ELF-1 (cell line): ENCODE measurements around the gene CENPU.
"Not testable (repeated sequence)": the region's sequence is repeated elsewhere in the genome, so short reads cannot be mapped to it uniquely, and the experiment has no call there.

Experiments used
- DNase-seq: peaks from one replicate; pipeline ENCODE4 v3.0.0-alpha.2; 2016; ENCODE audit warnings: low read depth, low spot score

Gene CENPU

DNA sequence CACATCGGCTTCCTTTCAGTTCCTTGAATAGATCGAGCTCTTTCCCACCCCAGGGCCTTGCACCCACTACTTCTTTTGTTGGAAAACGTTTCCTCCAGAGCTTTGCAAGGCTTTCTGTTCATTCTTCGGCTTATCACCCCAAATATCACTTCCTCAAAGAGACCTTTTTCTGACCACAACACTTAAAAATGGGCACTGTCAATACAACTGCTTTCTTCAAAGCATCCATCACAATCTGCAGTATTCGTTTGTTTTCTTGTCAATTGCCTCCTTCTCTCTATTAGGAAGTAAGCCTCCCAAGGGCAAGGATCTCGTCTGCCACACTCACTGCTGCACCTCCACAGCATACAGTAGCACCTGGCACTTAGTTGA is 17.7 kb upstream of the CENPU start:
- DNase-seq, result no peak

GRCh38 chr4:184750926-184751584 is 17.2 kb upstream of the CENPU start:
- peak; percentile 27 for DNase-seq

DNA sequence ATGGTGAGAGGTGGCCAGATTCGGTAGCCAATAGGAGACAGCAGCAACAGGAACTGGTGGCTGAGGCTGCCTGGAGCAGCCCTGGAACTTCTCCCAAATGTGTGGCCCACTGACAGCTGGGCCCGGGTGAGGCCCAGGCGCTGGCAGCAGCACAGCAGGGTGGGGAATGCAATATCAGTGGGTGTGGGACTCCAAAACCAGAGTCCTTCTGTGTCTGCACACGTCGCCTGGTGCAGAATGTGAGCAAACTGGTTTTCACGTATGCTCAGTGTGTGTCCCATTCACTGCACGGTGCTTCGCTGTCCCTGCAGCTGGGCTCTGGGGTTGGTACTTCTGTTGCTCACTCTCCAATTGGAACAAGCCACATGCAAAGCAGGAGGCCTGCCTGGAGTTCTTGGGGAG is 14.4 kb upstream of the CENPU start:
- peak; percentile 77 for DNase-seq

- DNase-seq, result peak; percentile 19
These were observed 13.3 kb upstream of the CENPU start for GRCh38 chr4:184747034-184747830.

DNA sequence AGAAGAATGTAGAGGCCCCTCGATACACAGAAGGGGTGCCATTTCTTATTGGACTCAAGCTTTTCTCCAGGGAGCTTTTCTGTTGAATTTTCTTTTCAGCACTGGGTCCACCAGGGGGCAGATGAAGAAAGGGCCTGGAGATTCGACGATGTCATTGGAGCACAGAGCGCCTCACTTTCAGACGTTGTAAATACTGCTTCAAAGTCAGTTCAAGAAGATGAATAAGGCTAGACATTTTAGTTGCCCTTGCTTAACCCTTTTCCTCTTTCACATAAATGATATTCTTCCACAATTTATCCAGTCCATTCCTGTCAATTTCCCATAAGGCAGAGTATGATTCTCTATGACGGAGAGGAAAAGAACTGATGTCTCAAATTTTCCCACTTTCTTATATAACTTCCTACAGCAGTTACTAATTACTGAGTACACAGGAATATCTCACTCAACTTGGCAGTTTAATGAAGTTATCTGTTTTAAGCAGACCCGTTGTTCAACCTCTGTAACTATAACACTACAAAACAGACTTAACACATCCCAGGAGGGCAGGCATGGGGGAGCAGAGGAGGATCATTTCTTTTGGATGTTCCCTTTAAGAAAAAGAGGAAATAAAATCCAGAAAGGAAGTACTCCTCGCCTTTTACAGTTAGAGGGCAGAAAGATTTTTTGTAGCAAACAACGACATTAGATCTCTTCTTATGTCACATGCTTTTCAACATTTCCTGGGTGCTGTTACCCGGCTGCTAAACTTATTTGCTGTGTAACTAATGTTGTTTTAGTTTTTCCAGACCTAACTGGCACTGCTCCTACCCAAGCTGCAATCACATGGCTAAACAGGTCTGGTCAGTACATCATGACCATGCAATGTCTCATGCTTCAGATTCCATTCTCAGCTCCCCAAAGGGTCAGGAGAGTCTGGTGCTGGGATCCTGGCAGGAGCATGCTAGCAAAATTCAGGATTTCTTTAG is 12.2 kb upstream of the CENPU start:
- peak; percentile 71 for DNase-seq

DNA sequence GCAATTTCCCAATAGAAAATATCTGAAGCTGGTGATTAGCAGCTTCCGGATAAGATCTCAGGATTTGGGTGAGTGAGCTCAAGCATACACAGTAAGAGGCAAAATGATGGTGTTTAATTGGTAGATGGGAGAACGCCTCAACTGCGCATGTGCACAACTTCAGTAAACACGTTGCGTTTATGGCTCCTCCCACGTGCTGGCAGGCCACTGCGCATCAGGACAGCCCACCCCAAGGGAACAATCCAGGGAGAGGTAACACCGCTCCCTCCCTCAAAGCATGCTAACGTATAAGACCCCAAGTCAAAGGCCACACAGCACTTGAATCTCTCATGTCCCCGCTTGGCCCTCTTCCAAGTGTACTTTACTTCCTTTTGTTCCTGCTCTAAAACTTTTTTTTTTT is 10.3 kb upstream of the CENPU start:
- no peak for DNase-seq

GRCh38 chr4:184743650-184744049 is 9.8 kb upstream of the CENPU start:
- DNase-seq, result no peak

GRCh38 chr4:184741651-184742050 is 7.8 kb upstream of the CENPU start:
- not testable (repeated sequence) for DNase-seq

DNA sequence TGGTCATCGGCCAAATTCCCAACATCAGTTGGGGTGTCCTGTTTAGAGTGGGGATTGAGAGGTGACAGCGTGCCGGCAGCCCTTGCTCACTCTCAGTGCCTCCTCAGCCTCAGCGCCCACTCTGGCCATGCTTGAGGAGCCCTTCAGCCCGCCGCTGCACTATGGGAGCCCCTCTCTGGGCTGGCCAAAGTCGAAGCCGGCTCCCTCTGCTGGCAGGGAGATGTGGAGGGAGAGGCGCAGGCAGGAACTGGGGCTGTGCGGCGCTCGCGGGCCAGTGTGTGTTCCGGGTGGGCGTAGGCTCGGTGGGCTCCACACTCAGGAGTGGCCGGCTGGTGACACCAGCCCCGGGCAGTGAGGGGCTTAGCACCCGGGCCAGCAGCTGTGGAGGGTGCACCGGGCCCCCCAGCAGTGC is 7.1 kb upstream of the CENPU start:
- no peak for DNase-seq

DNA sequence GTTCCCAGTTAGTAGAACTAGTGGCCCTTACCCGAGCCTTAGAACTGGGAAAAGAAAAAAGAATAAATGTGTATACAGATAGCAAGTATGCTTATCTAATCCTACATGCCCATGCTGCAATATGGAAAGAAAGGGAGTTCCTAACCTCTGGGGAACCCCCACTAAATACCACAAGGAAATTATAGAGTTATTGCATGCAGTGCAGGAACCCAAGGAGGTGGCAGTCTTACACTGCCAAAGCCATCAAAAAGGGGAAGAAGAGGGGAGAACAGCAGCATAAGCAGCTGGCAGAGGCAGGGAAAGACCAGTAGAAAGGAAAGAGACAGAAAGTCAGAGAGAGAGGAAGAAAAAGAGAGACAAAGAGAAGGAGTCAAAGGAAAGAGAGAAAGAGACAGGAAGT is 5.7 kb upstream of the CENPU start:
- not testable (repeated sequence) for DNase-seq

DNA sequence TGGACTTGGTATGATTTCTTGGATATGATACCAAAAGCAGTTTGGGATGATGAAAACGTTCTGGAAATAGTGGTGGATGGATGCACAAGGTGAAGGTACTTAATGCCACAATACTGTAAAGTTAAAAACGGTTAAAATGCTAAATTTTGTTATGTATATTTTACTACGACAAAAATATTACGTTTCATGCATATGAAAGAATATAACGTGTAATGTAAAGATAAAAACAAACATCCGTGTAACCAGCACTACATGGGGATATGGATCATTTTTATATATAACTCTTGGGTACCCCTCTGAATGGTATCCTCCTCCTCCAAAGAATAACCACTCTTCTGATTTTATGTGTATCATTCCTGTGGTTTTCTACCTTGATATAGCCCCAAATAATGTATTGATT is 862 bp upstream of the CENPU start:
- DNase-seq, result no peak

- no peak for DNase-seq
These were observed 1.8 kb downstream of the CENPU start for GRCh38 chr4:184732126-184732525.

DNA sequence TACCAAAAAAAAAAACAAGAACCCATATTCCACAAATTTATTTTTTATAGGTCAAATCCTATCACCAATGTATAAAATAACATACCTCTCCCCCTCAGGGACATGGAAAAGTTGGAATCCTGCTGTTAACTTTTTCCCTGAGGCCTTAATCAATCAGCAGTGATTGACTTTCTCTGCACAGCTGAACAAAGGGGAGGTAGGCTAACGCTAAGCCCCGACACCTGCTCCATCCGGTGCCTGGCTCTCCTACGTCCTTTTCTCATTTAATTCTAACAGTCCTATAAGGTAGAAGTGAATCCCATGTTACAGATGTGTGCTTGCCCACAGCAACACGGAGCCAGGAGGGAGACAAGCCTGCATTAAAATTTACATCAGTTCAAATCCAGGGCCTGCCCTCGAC is 2.8 kb downstream of the CENPU start:
- DNase-seq, result peak; percentile 61

GRCh38 chr4:184729946-184730345 is 4.0 kb downstream of the CENPU start:
- peak; percentile 17 for DNase-seq

- DNase-seq, result no peak
These were observed 5.0 kb downstream of the CENPU start for GRCh38 chr4:184728858-184729257.

- no peak for DNase-seq
These were observed 6.5 kb downstream of the CENPU start for GRCh38 chr4:184727430-184727829.

DNA sequence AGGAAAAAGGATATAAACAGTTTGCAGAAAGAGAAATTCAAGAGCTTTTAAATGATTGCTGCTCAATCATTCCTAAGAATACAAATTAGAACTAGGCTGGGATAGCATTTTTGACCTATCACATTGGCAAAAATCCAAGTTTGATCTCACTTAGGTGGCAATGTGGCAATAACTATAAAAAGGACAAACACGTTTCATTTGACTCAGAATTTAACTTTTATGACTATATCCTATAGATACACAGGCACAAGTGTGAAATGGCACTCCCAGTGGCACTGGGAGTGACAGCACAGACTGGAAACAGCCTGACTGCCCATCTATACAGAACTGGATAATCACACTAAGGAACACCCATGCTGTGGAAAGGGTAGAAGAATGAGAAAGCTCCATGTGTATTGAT is 11.1 kb downstream of the CENPU start:
- no peak for DNase-seq

- no peak for DNase-seq
These were observed 12.6 kb downstream of the CENPU start for GRCh38 chr4:184721254-184721653.

GRCh38 chr4:184719407-184719806 is 14.5 kb downstream of the CENPU start:
- DNase-seq, result no peak

GRCh38 chr4:184715526-184715925 is 18.4 kb downstream of the CENPU start:
- no peak for DNase-seq

- DNase-seq, result no peak
These were observed 20.0 kb downstream of the CENPU start for GRCh38 chr4:184713887-184714286.

- no peak for DNase-seq
These were observed 21.6 kb downstream of the CENPU start for GRCh38 chr4:184712322-184712721.
